Hematopoietic multipotent progenitor cell treated with erythropoietin and hydrocortisone succinate and interleukin-3 and kit ligand, for 4 days (in vitro differentiated cells): ENCODE results near the gene KRTAP4-8.
A peak's percentile ranks its signal among the peaks of the same experiment; 100 is the strongest.
"Not testable (repeated sequence)": the region's sequence is repeated elsewhere in the genome, so short reads cannot be mapped to it uniquely, and the experiment has no call there.

Experiments
- DNase-seq: peaks from one replicate; pipeline ENCODE4 v3.0.0-alpha.2; 2015

Gene KRTAP4-8

DNA sequence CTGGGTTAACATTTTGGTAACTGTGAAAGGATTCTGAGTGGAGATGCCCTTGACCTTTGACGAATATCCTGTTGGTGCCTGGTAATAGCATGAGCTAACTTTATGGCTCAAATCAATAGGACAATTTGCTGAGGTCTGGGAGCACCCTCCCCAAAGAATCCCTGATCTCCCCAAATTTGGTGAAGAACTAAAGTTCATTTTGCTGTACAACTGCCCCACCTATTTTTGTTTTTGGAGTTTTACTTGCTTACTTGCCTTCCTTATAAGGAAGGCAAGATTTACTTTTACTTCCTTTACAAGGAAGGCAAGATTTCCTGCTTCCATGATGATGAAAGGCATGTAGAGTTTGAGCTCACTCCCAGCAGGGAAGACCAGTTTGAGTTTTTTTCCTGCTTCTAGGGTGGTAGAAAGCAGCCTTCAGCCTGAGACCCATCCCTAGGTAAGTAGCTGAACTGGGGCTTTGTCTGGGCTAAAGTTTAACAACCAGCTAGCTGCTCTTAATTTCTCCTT lies 10.1 kb upstream of the KRTAP4-8 start:
- no peak for DNase-seq

DNA sequence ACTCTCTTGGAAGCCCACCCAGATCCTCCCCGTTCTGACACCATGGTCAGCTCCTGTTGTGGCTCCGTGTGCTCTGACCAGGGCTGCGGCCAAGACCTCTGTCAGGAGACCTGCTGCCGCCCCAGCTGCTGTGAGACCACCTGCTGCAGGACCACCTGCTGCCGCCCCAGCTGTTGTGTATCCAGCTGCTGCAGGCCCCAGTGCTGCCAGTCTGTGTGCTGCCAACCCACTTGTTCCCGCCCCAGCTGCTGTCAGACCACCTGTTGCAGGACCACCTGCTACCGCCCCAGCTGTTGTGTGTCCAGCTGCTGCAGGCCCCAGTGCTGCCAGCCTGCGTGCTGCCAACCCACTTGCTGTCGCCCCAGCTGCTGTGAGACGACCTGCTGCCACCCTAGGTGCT lies 7.4 kb upstream of the KRTAP4-8 start, which contains the start of gene KRTAP4-9:
KRTAP4-9 (plus strand) TSS at position 43 of the 400 bp plus-strand sequence; CDS start at position 43, 0 bp downstream.
- not testable (repeated sequence) for DNase-seq

DNA sequence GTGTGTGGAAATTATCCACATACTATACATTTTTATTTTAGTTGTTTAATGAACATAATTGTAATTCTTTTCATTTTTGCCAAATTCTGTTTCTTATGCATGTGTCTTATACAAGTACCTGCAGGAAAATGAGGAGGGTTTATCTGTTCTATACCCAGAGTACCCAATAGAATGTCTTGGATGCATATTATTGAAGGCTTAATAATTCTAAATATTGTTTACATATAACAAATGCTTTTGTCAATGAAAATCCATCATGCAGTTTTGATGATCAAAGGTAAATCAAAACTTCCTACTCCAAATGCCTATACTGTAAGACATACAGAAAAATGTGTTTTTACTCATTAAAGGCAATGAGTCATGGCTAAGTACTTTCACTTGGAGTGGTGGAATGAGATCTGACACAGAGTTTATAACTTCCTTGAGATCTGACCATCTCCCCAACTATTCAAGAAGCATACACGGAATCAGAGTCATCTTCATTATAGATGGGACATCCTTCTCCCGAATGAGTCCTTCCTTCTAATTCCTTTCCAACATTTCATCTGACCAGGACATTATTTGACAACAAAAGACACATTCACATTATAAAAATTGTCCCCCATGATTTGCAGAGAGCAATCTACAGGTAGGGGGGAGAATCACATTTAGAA lies 6.6 kb upstream of the KRTAP4-8 start:
- not testable (repeated sequence) for DNase-seq

DNA sequence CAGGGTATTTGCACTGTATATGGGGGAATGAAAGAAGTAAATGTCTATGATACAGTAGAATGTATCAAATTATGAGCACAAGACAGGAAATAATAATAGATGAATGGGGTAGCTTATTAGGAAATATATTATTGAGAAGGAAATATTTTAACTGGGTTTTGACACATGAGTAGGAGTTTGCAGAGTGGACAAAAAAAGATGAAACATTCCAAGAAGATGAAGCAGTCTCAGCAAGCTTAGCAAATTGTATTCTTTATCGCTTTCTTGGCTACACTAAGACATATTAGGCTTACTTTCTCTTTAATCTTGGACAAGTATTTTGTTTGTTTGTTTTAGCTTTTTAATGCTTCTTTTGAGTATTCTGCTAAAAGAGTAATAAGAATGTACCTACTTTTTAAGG lies 6.0 kb upstream of the KRTAP4-8 start:
- no peak for DNase-seq

DNA sequence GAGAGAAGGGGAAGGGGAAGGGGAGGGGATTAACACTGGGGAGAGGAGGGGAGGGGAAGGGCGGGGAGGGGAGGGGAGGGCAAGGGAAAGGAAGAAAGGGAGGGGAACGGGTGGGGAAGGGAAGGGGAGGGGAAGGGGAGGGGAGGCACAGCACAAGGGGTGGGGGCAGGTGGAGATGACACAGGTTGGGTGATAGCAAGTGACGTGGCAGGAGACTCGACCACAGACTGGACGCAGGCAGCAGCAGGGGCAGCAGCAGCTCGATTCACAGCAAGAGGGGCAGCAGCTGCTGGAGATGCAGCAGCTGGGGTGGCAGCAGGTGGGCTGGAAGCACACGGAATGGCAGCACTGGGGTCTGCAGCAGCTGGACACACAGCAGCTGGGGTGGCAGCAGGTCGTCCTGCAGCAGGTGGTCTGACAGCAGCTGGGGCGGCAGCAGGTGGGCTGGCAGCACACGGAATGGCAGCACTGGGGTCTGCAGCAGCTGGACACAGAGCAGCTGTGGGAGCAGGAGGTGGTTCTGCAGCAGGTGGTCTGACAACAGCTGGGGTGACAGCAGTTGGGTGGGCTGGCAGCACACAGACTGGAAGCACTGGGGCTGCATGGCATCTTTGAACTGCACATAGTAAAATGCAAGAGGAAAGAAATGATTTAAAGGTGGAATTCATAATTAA lies 3.8 kb upstream of the KRTAP4-8 start, which contains the start of gene KRTAP4-16:
KRTAP4-16 (minus strand) TSS at position 624 of the 674 bp plus-strand sequence; CDS start at position 624, 0 bp downstream.
- DNase-seq = no peak

DNA sequence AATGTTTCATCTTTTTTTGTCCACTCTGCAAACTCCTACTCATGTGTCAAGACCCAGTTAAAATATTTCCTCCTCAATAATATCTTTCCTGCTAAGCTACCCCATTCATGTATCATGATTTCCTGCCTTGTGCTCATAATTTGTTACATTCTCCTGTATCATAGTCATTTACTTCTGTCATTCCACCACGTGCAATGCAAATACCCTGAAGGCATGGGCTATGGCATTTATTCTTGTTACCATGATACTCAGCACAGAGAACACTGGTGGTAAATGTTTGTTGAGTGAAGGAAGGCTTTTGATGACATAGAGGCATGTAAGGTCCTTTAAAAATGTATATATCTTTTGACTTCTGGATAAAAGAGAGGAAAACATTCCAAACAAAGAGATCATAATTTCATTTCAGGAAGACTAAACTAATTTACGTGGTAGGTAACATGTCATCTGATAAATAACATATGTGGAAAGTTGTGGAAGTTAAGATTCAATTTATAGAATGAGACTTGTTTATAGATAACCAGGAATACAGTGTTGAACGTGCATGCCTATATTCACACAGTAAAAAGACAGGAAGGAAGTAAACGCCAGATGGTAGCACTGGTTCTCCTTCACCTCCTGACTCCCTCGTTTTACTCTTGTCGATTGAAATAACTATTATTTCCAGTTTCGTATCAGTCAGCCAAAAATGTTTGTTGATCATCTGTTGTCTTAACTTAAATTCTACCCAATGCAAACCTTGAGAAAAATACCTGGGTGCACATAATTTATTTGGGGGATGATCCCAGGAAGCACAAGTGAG lies 1.9 kb upstream of the KRTAP4-8 start:
- peak; percentile 10 for DNase-seq

DNA sequence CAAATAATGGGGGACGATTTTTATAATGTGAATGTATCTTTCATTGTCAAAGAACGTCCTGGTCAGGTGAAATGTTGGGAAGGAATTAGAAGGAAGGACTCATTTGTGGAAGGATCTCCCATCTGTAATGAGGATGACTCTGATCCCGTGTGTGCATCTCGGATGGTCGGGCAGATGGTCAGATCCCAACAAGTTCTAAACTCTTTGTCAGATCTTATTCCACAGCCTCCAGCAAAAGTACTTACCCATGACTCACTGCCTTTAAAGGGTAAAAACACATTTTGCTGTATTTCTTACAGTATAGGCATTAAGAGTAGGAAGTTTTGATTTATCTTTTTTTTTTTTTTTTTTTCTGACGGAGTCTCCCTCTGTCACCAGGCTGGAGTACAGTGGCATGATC lies 539 bp upstream of the KRTAP4-8 start:
- no peak for DNase-seq

DNA sequence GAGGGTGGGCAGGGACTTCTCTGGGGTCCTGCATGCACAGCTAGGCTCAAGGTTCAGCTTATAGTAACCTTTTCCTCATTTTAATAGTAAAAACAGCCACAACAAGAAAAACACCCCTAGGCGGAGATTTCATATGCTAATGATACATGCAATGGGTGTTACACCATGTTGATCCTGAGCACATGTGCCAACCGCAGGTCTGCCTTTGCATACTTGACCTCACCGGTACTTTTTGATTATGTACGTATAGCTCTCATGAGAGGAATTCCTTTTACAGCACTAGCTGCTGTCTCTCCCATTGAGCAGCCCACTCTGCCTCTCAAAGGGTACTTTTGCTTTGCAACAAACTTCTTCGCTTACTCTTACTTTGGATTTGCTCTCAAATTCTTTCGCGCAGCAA lies 1.9 kb downstream of the KRTAP4-8 start:
- no peak for DNase-seq

DNA sequence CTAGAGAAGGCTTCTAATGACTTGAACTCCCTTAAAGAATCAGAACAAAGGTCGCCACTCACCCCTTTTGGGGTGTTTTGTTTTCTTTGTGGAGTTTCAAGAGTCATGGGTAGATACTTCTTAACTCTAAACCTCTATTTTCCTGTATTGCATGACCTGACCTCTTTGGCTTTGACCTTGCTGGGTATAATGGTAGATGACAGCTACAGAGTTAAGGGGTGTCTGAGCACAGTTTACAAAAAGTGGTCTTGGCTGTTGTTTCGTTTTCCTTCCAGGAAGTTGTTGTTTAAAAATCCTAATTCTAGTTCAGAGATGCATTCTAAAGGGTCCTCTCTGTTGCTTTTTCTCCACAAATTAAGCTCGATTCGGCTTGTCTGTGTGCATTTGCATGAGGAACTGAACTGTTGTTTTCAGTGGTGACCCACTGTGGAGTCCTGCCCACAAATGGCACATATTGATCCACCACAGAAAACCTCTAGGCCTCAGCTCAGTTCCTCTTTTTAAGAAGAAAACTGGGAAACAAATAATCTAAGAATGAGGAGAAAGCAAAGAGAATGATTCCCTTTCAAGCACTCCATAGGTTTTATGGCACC lies 9.1 kb downstream of the KRTAP4-8 start:
- not testable (repeated sequence) for DNase-seq

DNA sequence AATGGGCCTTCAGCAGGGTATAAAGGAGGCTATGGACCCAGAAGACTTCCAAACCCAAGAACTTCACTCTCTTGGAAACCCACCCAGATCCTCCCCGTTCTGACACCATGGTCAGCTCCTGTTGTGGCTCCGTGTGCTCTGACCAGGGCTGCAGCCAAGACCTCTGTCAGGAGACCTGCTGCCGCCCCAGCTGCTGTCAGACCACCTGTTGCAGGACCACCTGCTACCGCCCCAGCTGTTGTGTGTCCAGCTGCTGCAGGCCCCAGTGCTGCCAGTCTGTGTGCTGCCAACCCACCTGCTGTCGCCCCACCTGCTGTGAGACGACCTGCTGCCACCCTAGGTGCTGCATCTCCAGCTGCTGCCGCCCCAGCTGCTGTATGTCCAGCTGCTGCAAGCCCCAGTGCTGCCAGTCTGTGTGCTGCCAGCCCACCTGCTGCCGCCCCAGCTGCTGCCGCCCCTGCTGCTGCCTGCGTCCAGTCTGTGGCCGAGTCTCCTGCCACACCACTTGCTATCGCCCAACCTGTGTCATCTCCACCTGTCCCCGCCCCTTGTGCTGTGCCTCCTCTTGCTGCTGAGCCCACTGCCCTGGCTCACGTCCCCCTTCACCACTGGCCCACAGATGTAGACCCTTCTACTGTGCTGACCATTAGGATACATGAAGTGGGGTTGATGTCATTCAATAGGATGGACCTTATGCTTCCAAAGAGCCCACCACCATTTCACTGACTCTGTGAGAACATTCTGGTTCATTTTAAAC lies 13.7 kb downstream of the KRTAP4-8 start, which contains the start of gene KRTAP4-7:
KRTAP4-7 (plus strand) TSS at position 51 of the 757 bp plus-strand sequence; CDS start at position 108, 57 bp downstream.
- DNase-seq = not testable (repeated sequence)

DNA sequence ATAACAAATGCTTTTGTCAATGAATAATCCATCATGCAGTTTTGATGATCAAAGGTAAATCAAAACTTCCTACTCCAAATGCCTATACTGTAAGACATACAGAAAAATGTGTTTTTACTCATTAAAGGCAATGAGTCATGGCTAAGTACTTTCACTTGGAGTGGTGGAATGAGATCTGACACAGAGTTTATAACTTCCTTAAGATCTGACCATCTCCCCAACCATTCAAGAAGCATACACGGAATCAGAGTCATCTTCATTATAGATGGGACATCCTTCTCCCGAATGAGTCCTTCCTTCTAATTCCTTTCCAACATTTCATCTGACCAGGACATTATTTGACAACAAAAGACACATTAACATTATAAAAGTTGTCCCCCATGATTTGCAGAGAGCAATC lies 14.5 kb downstream of the KRTAP4-8 start:
- DNase-seq = not testable (repeated sequence)

DNA sequence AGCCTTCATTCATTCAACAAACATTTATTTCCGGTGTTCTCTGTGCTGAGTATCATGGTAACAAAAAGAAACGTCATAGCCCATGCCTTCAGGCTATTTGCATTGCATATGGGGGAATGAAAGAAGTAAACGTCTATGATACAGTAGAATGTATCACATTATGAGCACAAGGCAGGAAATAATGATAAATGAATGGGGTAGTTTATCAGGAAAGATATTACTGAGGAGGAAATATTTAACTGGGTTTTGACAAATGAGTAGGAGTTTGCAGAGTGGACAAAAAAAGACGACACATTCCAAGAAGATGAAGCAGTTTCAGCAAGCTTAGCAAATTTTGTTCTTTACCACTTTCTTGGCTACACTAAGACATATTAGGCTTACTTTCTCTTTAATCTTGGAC lies 15.3 kb downstream of the KRTAP4-8 start:
- no peak for DNase-seq

DNA sequence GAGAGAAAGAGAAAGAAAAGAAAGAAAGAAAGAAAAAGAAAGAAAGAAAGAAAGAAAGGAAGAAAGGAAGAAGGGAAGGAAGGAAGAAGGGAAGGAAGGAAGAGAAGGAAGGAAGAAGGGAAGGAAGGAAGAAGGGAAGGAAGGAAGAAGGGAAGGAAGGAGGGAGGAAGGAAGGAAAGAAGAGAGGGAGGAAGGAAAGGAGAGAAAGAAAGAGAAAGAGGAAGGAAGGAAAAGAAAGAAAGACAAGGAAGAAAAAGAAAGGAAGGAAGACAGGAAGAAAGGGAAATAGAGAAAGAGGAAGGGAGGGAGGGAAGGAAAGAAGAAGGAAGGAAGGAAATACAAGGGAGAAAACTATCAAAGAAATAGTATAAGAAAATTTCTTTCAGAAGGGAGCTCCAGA lies 21.2 kb downstream of the KRTAP4-8 start:
- no peak for DNase-seq

DNA sequence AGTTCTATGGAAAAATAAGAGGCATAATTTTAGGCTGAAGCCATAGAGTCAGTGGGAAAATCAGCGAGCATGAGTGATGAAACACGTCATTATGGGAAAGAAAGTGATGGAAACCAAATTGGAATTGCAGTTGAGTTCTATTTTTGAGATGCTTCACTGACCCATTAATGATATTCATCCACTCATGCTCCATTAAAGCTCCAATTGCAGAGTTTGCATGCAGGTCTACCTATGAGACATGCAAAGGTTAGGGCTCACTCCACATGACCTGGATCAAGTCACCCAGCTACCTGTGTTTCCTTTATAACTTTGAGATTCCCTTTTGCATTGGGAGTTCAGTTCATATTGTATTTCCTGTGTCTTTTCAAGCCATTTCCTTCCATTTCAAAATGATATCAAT lies 24.3 kb downstream of the KRTAP4-8 start:
- no peak for DNase-seq

DNA sequence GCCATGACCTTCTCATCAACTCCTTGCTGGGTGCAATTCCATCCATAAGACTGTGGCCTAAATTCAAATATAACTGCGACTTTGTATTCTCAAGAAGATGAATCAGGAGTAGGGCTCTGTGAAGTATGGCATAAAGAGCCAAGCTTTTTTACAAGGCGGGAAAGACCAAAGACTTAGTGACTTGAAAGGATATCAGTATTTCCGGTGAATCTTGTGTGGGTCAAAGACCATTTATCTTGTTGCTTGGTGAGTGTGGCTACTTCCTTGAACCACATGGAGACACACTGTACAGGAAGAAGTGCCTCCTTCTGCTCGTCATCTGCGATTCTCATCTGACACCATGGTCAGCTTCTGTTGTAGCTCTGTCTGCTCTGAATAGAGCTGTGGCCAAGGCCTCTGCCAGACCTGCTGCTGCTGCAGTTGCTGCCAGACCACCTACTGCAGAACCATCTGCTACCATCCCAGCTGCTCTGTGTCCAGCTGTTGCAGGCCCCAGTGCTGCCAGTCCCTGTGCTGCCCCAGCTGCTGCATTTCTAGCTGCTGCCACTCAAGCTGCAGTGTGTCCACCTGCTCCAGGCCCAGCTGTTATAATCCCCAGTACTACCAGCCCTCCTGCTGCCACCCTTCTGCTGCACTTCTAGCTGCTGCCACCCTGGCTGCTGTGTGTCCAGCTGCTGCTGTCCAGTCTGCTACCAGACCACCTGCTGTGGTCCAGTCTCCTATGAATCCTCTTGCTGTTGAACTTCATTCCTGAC lies 26.2 kb downstream of the KRTAP4-8 start:
- DNase-seq = no peak

DNA sequence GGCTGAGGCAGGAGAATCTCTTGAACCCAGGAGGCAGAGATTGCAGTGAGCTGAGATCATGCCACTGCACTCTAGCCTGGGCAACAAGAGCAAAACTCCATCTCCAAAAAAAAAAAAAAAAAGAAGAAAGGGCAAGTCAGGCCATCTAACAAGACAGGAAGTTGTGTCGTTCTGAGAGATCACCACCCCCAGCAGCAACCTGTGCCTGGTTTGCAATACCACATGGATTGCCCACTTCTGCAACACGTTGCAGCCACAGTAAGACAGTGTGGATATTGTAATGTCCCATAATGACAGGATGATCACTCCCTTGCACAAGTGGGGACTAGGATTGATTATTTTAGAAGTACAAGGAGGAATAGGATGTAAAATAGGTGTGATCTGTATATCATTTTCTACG lies 28.9 kb downstream of the KRTAP4-8 start:
- peak; percentile 14 for DNase-seq

DNA sequence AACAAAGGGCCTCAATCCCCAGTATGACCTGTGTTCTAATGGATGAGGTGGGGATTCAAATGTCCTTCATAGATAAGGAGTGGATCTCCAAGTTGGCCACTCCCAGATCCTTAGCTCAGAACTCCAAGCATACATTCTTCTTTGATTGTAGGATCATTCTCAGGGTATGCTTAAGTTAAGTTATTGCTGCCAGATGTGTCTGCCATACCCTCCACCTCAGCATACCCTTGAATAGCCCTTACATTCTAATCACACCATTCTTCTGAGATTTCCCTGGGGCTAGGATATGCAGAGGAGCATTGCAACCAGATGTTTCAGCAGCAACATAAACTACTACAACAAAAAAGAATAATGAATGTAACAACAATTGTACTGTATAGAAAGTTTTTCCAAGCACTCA lies 30.7 kb downstream of the KRTAP4-8 start:
- DNase-seq = no peak

DNA sequence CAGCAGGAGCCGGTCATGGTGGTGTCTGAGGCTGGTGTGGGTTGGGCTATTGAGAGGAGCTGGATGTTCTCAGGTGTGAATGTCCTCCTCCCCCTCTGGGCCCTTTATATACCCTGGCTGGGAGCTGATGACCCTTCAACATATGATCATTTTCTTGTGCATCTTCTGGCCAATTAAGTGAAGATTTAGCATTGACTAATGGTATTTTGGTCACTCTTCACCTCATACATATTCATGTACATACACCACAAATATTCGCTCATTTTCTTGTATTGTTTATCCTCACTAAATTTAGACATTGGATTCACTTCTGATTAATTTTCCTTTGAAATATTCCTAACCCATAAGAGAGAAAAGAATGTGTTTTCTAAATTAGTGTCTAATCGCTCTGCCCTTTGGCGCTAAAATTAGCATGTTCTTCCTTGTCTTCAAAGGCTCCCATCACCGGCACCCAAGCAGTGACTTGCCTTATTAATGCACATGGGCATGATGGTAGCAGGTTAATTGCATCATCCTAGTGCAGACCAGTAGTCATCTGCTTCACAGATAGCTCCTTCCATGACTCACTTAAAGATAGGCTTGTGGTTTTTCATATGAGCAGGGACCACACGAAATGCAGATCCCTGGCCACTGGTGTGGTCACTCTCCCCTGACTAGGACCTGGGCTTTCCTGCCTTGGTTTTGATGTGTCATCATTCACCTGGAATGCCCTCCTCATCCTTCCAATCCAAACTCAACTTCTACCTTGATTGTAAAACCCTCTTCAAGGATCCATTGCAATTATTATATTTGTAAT lies 31.9 kb downstream of the KRTAP4-8 start, which contains the start of gene KRTAP2-4:
KRTAP2-4 (minus strand) TSS at position 51 of the 796 bp plus-strand sequence; CDS start at position 17, 34 bp downstream.
- peak; percentile 51 for DNase-seq

DNA sequence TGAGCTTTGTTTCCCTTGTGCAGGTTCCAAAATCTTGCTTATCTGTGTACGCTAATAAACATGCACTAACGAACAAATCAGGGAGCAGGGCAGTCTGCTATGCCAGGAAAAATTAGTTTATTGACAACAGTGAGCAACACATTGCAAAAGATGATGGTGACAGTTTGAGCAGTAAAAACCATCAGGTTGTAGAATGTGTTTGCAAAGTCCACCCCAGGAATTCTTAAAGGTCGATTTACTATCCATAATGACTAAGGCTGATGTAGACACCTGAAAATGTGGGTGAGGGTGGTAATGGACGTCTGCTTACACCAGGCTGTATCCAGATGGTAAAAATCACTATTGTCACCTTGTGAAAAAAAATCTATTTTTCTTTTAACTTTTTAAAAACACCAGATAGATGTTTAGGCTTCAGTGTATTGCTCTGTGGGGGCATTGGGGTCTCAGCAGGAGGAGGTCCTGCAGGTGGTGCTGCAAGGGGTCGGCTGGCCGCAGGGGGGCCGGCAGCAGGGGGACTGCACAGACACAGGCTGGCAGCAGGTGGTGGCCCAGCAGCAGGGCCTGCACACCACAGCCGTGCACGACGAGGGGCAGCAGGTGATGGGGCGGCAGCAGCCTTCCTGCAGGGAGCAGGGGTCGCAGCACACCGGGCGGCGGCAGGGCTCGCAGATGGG lies 32.8 kb downstream of the KRTAP4-8 start:
- DNase-seq = not testable (repeated sequence)

DNA sequence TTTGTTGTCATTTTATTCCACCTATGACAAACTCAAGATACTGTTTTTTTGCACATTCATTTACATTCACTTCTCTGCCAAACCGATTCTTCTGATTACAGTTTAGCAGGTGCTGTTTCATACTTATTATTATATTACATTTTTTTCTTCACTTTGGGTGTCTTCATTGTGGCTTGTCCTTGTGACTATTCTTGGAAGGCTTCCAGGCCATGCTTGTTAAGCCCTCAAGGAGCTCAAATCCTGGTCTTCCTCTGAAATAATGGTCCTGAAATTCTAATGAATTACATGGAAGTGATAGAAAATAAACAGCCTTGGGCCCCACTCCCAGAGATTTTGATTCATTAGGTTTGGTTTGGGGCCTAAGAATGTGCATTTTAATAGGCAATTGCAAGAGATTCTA lies 33.6 kb downstream of the KRTAP4-8 start:
- peak; percentile 7 for DNase-seq
